Activated naive CD4-positive, alpha-beta T cell treated with anti-CD3 and anti-CD28 coated beads, Interleukin-2, amount 10 ng/mL, durations not matched to agents 7 days and 5 days (primary cell): ENCODE measurements around the gene SRGAP1.
"Not testable (repeated sequence)": the region's sequence is repeated elsewhere in the genome, so short reads cannot be mapped to it uniquely, and the experiment has no call there.

Experiments
- CTCF ChIA-PET: fragments of 350-600 bp; sonication (Branson Sonifier 250); formaldehyde crosslinking; loops from one replicate; lab custom pipeline; 2021; ENCODE audit warnings: antibody characterized with exemption; lab: Charles Lee
- DNase-seq: peaks from one replicate; pipeline ENCODE4 v3.0.0-alpha.2; 2020
- H3K27ac Mint-ChIP-seq: one replicate; pipeline ENCODE4 v1.8.0; 2021; ENCODE audit warnings: mild to moderate bottlenecking, moderate library complexity, mixed read lengths
- H3K27me3 Mint-ChIP-seq: one replicate; pipeline ENCODE4 v1.8.0; 2021; ENCODE audit warnings: mild to moderate bottlenecking, mixed read lengths
- H3K36me3 Mint-ChIP-seq: one replicate; pipeline ENCODE4 v1.8.0; 2021; ENCODE audit warnings: mixed read lengths
- H3K4me1 Mint-ChIP-seq: one replicate; pipeline ENCODE4 v1.8.0; 2021; ENCODE audit warnings: mixed read lengths
- H3K4me3 Mint-ChIP-seq: one replicate; pipeline ENCODE4 v1.8.0; 2021; ENCODE audit warnings: mild to moderate bottlenecking, moderate library complexity, mixed read lengths
- H3K9me3 Mint-ChIP-seq: one replicate; pipeline ENCODE4 v1.8.0; 2021; ENCODE audit warnings: mixed read lengths

Gene SRGAP1

DNA sequence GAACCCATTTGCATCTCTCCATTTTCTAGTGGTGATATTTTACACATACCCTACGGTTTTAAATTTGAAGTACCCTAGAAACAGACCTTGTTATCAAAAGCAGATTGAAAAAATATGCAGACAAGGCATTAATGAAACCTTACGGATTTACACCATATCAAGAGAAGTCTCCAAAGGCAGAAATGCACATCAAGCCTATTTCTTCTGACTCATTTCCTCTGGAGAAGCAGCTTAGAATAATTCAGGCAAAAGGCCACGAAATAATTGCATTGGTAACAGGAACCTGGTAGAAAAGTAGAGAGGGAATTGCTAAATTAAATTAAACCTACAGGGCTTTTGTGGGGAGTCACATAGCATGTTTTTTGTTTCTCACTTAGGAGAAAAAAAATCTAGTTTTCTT, 342.9 kb downstream of the SRGAP1 start:
- H3K27me3 Mint-ChIP-seq, result no peaks in the 10 kb centered on the region
- no peaks in the 10 kb centered on the region for H3K9me3 Mint-ChIP-seq
- peaks cover 1% of the 10 kb centered on the region for H3K36me3 Mint-ChIP-seq
- no peak overlapping the region for H3K4me3 Mint-ChIP-seq
- CTCF ChIA-PET, result no interaction called here
- DNase-seq, result no peak
- no peak overlapping the region for H3K27ac Mint-ChIP-seq
- no peaks in the 10 kb centered on the region for H3K4me1 Mint-ChIP-seq

GRCh38 chr12:64187794-64188193, 343.3 kb downstream of the SRGAP1 start:
- Mint-ChIP-seq H3K27ac (no peak overlapping the region), H3K36me3 (peaks cover 5% of the 10 kb centered on the region), H3K9me3 (no peaks in the 10 kb centered on the region), H3K27me3 (no peaks in the 10 kb centered on the region), H3K4me1 (peaks cover 3% of the 10 kb centered on the region), H3K4me3 (no peak overlapping the region)
- DNase-seq, result no peak
- CTCF ChIA-PET, result no interaction called here

- DNase-seq, result no peak
- Mint-ChIP-seq H3K4me1 (peaks cover 8% of the 10 kb centered on the region), H3K27ac (no peak overlapping the region), H3K9me3 (no peaks in the 10 kb centered on the region), H3K36me3 (peaks cover 17% of the 10 kb centered on the region), H3K4me3 (no peak overlapping the region), H3K27me3 (no peaks in the 10 kb centered on the region)
- CTCF ChIA-PET, result no interaction called here
Observed at GRCh38 chr12:64189530-64189929, 345.0 kb downstream of the SRGAP1 start.

GRCh38 chr12:64190140-64190539, 345.6 kb downstream of the SRGAP1 start:
- H3K4me1 Mint-ChIP-seq, result peaks cover 8% of the 10 kb centered on the region
- no peak overlapping the region for H3K4me3 Mint-ChIP-seq
- CTCF ChIA-PET, result no interaction called here
- peaks cover 21% of the 10 kb centered on the region for H3K36me3 Mint-ChIP-seq
- no peak overlapping the region for H3K27ac Mint-ChIP-seq
- H3K9me3 Mint-ChIP-seq, result no peaks in the 10 kb centered on the region
- no peak for DNase-seq
- no peaks in the 10 kb centered on the region for H3K27me3 Mint-ChIP-seq

DNA sequence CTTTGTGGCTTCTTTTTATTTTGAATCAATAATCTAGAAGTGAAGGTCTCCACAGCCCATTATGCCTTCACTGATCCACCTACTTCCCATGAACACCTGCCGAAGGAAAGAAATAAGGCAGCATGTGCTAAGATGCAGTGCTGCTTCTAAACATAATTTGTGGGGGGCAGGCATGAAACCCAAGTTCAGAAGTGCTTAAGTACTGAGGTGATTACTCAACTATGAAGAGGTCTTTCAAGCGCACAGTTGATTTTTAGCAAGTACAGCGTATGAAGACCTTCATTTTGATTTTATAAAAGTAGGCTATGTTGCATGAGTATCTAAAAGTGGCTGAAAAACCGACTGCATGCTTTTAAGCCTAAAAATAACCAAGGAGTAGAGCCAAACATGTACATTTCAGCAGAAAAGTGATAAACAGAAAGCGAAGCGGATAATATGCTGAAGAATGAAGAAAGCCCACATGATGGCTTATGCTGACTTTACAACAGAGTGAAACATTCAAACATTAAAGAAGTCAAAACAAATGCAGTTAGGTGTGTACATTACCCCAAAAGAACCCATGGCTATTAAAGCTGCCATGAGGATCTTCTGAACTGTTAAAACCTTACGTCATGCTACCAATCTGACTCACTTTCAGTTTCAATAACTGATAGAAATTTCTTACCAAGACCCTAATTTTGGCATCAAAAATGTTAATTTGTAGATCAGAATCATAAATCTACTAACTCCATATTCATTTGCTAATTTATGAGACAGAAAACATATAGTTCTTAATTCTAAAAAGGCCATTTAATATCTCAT, 348.3 kb downstream of the SRGAP1 start:
- H3K9me3 Mint-ChIP-seq, result no peaks in the 10 kb centered on the region
- H3K36me3 Mint-ChIP-seq, result peaks cover 22% of the 10 kb centered on the region
- no peak overlapping the region for H3K27ac Mint-ChIP-seq
- CTCF ChIA-PET, result no interaction called here
- H3K4me3 Mint-ChIP-seq, result no peak overlapping the region
- H3K27me3 Mint-ChIP-seq, result no peaks in the 10 kb centered on the region
- peaks cover 8% of the 10 kb centered on the region for H3K4me1 Mint-ChIP-seq
- DNase-seq, result no peak

- peaks cover 8% of the 10 kb centered on the region for H3K4me1 Mint-ChIP-seq
- no peaks in the 10 kb centered on the region for H3K9me3 Mint-ChIP-seq
- no peaks in the 10 kb centered on the region for H3K27me3 Mint-ChIP-seq
- CTCF ChIA-PET, result no interaction called here
- no peak for DNase-seq
- no peak overlapping the region for H3K27ac Mint-ChIP-seq
- no peak overlapping the region for H3K4me3 Mint-ChIP-seq
- peaks cover 22% of the 10 kb centered on the region for H3K36me3 Mint-ChIP-seq
Observed at GRCh38 chr12:64193931-64194330, 349.4 kb downstream of the SRGAP1 start.

GRCh38 chr12:64194333-64195149, 350.0 kb downstream of the SRGAP1 start:
- H3K4me3 Mint-ChIP-seq, result no peak overlapping the region
- CTCF ChIA-PET, result no interaction called here
- H3K27me3 Mint-ChIP-seq, result no peaks in the 10 kb centered on the region
- H3K36me3 Mint-ChIP-seq, result peaks cover 22% of the 10 kb centered on the region
- no peaks in the 10 kb centered on the region for H3K9me3 Mint-ChIP-seq
- peaks cover 8% of the 10 kb centered on the region for H3K4me1 Mint-ChIP-seq
- H3K27ac Mint-ChIP-seq, result no peak overlapping the region
- no peak for DNase-seq

DNA sequence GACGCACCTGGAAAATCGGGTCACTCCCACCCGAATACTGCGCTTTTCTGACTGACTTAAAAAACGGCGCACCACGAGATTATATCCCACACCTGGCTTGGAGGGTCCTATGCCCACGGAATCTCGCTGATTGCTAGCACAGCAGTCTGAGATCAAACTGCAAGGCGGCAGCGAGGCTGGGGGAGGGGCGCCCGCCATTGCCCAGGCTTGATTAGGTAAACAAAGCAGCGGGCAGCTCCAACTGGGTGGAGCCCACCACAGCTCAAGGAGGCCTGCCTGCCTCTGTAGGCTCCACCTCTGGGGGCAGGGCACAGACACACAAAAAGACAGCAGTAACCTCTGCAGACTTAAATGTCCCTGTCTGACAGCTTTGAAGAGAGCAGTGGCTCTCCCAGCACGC, 351.3 kb downstream of the SRGAP1 start:
- H3K4me1 Mint-ChIP-seq, H3K9me3 Mint-ChIP-seq, DNase-seq, H3K4me3 Mint-ChIP-seq, CTCF ChIA-PET, H3K27ac Mint-ChIP-seq, H3K27me3 Mint-ChIP-seq: not testable (repeated sequence)
- H3K36me3 Mint-ChIP-seq, result peaks cover 22% of the 10 kb centered on the region

DNA sequence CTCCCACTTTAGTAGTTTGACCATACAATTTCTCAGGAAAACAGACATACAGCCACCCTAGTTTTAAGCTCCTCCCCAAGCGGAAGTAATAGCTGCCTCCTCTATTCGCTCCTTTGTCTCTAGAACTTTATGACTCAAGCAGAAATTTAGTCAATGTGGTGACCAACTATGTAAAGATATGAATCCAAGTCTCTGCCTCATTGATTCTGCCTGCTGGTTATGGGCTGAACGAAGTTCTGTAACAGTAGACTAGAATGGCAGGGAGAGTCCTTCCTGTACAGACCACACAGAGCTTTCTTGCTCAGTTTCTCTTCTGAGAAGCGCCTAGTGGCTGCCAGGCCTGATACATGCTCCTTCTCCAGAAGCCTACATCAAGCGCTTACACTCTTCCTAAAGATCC, 358.5 kb downstream of the SRGAP1 start:
- Mint-ChIP-seq H3K27me3 (no peaks in the 10 kb centered on the region), H3K9me3 (no peaks in the 10 kb centered on the region), H3K36me3 (peaks cover 18% of the 10 kb centered on the region), H3K4me3 (no peak overlapping the region), H3K4me1 (no peaks in the 10 kb centered on the region), H3K27ac (no peak overlapping the region)
- CTCF ChIA-PET, result no interaction called here
- DNase-seq, result no peak

GRCh38 chr12:64203775-64204174, 359.3 kb downstream of the SRGAP1 start:
- Mint-ChIP-seq H3K27me3 (no peaks in the 10 kb centered on the region), H3K4me1 (no peaks in the 10 kb centered on the region), H3K9me3 (no peaks in the 10 kb centered on the region), H3K36me3 (peaks cover 18% of the 10 kb centered on the region), H3K4me3 (no peak overlapping the region), H3K27ac (no peak overlapping the region)
- DNase-seq, result no peak
- CTCF ChIA-PET, result interaction anchor here (0.6 kb wide), 1 partner anchor 11 kb away, joined by 3 read pairs; no protein-coding TSS in a partner anchor

GRCh38 chr12:64205542-64205941, 361.0 kb downstream of the SRGAP1 start:
- Mint-ChIP-seq H3K4me3 (no peak overlapping the region), H3K4me1 (no peaks in the 10 kb centered on the region), H3K36me3 (peaks cover 18% of the 10 kb centered on the region), H3K27ac (no peak overlapping the region), H3K9me3 (no peaks in the 10 kb centered on the region), H3K27me3 (no peaks in the 10 kb centered on the region)
- CTCF ChIA-PET, result no interaction called here
- no peak for DNase-seq

- H3K4me3 Mint-ChIP-seq, result no peak overlapping the region
- H3K36me3 Mint-ChIP-seq, result peaks cover 20% of the 10 kb centered on the region
- H3K27me3 Mint-ChIP-seq, result no peaks in the 10 kb centered on the region
- no peak for DNase-seq
- H3K9me3 Mint-ChIP-seq, result no peaks in the 10 kb centered on the region
- CTCF ChIA-PET, result no interaction called here
- no peaks in the 10 kb centered on the region for H3K4me1 Mint-ChIP-seq
- no peak overlapping the region for H3K27ac Mint-ChIP-seq
Observed at GRCh38 chr12:64207453-64207852, 363.0 kb downstream of the SRGAP1 start.
